ENCODE results near the gene TBC1D10A.

DNA sequence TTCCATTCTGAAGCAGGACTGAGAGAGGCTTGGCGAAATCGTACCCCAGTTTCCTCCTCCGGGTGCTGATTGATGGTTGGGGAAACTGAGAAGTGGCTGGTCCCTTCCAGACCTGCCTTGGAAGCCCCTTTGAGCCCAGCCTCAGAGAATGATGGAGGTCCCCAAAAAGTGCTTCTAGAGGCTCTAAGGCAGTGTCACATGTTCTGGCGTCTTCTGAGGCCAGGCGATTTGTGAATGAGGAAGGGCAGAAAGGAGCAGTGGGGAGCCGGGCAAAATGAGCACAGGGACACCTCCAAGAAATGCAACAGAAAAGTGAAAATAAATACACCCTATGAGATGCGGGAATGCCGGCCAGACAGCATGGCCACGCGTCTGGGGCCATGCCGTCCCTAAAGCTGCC, 79.2 kb downstream of the TBC1D10A start:
- TF ChIP-seq POLR2A (IDR thresholded peaks at IDR 0.05; ENCODE audit: low read depth, low read length) (no peak), TAF1 (IDR thresholded peaks at IDR 0.05; ENCODE audit: borderline replicate concordance, low read depth, low read length) (no peak)

All from GM12892 (cell line).